ENCODE results near the gene DUSP23. TPM values are rescaled to one million over a fixed set of nuclear protein-coding genes. Genes with fewer than 3 reads are reported as not detected.

Gene DUSP23
- total RNA-seq, 1 donor, result 15.9 TPM

DNA sequence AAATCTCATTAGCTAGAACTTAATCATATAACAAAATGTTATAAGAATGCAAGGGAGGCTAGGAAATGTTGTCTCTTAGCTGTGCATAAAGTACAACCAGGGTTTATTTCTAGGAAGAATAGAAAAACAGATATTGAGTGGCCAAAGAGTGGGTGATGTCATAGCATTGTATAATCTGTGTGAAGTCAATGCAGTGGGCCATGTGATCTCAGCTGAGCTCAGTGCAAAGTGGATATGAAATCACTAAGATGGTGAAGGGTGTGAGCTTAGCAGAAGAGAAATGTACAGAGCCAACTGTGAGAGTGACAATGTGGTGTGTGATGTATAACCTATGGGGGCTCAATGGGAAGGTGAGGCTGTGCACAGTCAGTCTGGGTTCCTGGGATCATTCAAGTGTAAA is 29.7 kb upstream of the DUSP23 start:
- no peak overlapping the region for H3K27ac ChIP-seq (ENCODE audit: low read depth, low read length)
- no peaks in the 10 kb centered on the region for H3K79me2 ChIP-seq (ENCODE audit: insufficient read depth, low read length)
- no peaks in the 10 kb centered on the region for H3K4me1 ChIP-seq (ENCODE audit: insufficient read depth, low read length)
- no peaks in the 10 kb centered on the region for H3K36me3 ChIP-seq (ENCODE audit: insufficient read depth, low read length)
- no peak overlapping the region for H2AFZ ChIP-seq (ENCODE audit: low read length)
- no peak for TF ChIP-seq CTCF (IDR thresholded peaks at IDR 0.05; ENCODE audit: extremely low read depth, low read depth, low read length)
- H3K27me3 ChIP-seq (ENCODE audit: insufficient read depth, low read length), result no peaks in the 10 kb centered on the region
- DNase-seq (ENCODE audit: insufficient read length, low spot score, missing footprints), result no peak
- no peak overlapping the region for H3K4me3 ChIP-seq (ENCODE audit: insufficient read depth, low read length)
- no peaks in the 10 kb centered on the region for H4K20me1 ChIP-seq (ENCODE audit: insufficient read depth, low read length)
- no peaks in the 10 kb centered on the region for H3K9me3 ChIP-seq (ENCODE audit: low read depth, low read length)
- no peak overlapping the region for H3K4me2 ChIP-seq (ENCODE audit: insufficient read depth, low read length)

DNA sequence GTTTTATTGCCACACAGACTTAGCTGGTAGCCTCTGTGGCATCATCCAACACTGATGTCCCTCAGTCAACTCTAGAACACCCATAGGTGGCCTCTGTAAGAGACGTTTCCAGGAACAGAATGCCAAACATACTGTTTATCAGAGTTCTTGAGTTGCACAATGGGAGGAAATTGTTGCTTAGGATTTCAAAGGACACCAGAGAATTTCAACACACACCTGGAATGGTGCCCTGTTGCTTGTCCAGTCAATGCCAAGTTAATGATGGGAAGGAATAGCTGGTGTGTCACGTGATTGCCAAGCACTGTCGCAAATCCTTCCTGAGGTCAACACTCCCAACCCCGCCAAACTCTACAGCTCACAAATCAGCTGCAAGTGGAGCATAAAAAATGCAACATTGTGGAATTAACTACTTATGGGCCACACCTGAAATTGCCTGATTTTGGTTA is 28.6 kb upstream of the DUSP23 start:
- no peak for TF ChIP-seq CTCF (IDR thresholded peaks at IDR 0.05; ENCODE audit: extremely low read depth, low read depth, low read length)
- Histone ChIP-seq H3K36me3 (ENCODE audit: insufficient read depth, low read length) (no peaks in the 10 kb centered on the region), H3K4me3 (ENCODE audit: insufficient read depth, low read length) (no peak overlapping the region), H3K9me3 (ENCODE audit: low read depth, low read length) (no peaks in the 10 kb centered on the region), H3K4me2 (ENCODE audit: insufficient read depth, low read length) (no peak overlapping the region), H4K20me1 (ENCODE audit: insufficient read depth, low read length) (no peaks in the 10 kb centered on the region), H3K4me1 (ENCODE audit: insufficient read depth, low read length) (no peaks in the 10 kb centered on the region), H3K79me2 (ENCODE audit: insufficient read depth, low read length) (no peaks in the 10 kb centered on the region), H3K27me3 (ENCODE audit: insufficient read depth, low read length) (no peaks in the 10 kb centered on the region), H3K27ac (ENCODE audit: low read depth, low read length) (no peak overlapping the region), H2AFZ (ENCODE audit: low read length) (no peak overlapping the region)
- no peak for DNase-seq (ENCODE audit: insufficient read length, low spot score, missing footprints)

GRCh38 chr1:159753386-159753785 is 27.4 kb upstream of the DUSP23 start:
- DNase-seq (ENCODE audit: insufficient read length, low spot score, missing footprints), result no peak
- Histone ChIP-seq H3K27ac (ENCODE audit: low read depth, low read length) (no peak overlapping the region), H2AFZ (ENCODE audit: low read length) (no peak overlapping the region), H3K36me3 (ENCODE audit: insufficient read depth, low read length) (no peaks in the 10 kb centered on the region), H4K20me1 (ENCODE audit: insufficient read depth, low read length) (no peaks in the 10 kb centered on the region), H3K4me2 (ENCODE audit: insufficient read depth, low read length) (no peak overlapping the region), H3K27me3 (ENCODE audit: insufficient read depth, low read length) (no peaks in the 10 kb centered on the region), H3K4me1 (ENCODE audit: insufficient read depth, low read length) (no peaks in the 10 kb centered on the region), H3K79me2 (ENCODE audit: insufficient read depth, low read length) (no peaks in the 10 kb centered on the region), H3K4me3 (ENCODE audit: insufficient read depth, low read length) (no peak overlapping the region), H3K9me3 (ENCODE audit: low read depth, low read length) (no peaks in the 10 kb centered on the region)
- TF ChIP-seq CTCF (IDR thresholded peaks at IDR 0.05; ENCODE audit: extremely low read depth, low read depth, low read length), result no peak

DNA sequence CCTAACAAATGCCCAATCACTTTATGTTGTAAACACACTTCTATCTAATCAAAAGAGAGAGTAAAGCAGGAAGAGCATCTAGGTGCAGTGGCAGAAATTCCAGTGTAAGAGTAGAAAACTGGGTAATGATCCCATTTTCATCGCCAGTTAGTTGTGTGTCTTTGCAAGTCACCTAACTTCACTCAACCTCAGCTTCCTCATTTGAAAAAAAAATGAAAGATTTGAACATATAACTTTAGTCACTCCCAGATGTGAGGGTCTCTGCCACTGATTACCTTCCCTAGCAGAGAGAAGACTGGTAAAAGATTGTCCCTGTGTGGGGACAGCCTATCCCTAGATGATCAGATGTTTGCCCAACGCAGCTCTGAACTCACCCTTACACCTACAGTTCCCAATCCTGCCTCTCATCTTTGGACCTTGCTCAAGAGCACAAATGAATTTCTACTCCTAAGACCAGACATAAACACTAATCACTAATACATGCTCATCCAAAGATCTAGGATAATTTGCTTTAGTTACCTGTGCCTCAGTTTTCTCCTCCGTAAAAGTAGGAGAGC is 25.2 kb upstream of the DUSP23 start:
- H3K27ac ChIP-seq (ENCODE audit: low read depth, low read length), result no peak overlapping the region
- no peak for TF ChIP-seq CTCF (IDR thresholded peaks at IDR 0.05; ENCODE audit: extremely low read depth, low read depth, low read length)

More for the DNA sequence above, 25.2 kb upstream of the DUSP23 start:
- Histone ChIP-seq H3K4me2 (ENCODE audit: insufficient read depth, low read length) (no peak overlapping the region), H3K79me2 (ENCODE audit: insufficient read depth, low read length) (no peaks in the 10 kb centered on the region), H4K20me1 (ENCODE audit: insufficient read depth, low read length) (no peaks in the 10 kb centered on the region), H3K4me3 (ENCODE audit: insufficient read depth, low read length) (no peak overlapping the region), H3K9me3 (ENCODE audit: low read depth, low read length) (no peaks in the 10 kb centered on the region), H2AFZ (ENCODE audit: low read length) (no peak overlapping the region), H3K36me3 (ENCODE audit: insufficient read depth, low read length) (no peaks in the 10 kb centered on the region), H3K27me3 (ENCODE audit: insufficient read depth, low read length) (no peaks in the 10 kb centered on the region), H3K4me1 (ENCODE audit: insufficient read depth, low read length) (no peaks in the 10 kb centered on the region)
- no peak for DNase-seq (ENCODE audit: insufficient read length, low spot score, missing footprints)
